B cell (primary cell): ENCODE measurements around the gene RNF34.
"Not testable (repeated sequence)": the region's sequence is repeated elsewhere in the genome, so short reads cannot be mapped to it uniquely, and the experiment has no call there.

ENCODE experiments used
- EZH2 ChIP-seq: IDR thresholded peaks from 2 replicates; pipeline ENCODE4 v1.6.1; 2012; ENCODE audit warnings: borderline replicate concordance, low read depth, mild to moderate bottlenecking, moderate library complexity, low read length; ENCODE audit not compliant: insufficient read depth, poor library complexity, severe bottlenecking
- TF ChIP-seq, protein P1 (sequence below): fragments of 200-600 bp; IDR thresholded peaks from one replicate; pipeline ENCODE4 v1.8.0; 2022; ENCODE audit warnings: antibody characterized with exemption, mild to moderate bottlenecking

- TF ChIP-seq, protein P1, sequence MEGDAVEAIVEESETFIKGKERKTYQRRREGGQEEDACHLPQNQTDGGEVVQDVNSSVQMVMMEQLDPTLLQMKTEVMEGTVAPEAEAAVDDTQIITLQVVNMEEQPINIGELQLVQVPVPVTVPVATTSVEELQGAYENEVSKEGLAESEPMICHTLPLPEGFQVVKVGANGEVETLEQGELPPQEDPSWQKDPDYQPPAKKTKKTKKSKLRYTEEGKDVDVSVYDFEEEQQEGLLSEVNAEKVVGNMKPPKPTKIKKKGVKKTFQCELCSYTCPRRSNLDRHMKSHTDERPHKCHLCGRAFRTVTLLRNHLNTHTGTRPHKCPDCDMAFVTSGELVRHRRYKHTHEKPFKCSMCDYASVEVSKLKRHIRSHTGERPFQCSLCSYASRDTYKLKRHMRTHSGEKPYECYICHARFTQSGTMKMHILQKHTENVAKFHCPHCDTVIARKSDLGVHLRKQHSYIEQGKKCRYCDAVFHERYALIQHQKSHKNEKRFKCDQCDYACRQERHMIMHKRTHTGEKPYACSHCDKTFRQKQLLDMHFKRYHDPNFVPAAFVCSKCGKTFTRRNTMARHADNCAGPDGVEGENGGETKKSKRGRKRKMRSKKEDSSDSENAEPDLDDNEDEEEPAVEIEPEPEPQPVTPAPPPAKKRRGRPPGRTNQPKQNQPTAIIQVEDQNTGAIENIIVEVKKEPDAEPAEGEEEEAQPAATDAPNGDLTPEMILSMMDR = not testable (repeated sequence)
- not testable (repeated sequence) for TF ChIP-seq EZH2
These were observed 24.9 kb upstream of the RNF34 start for GRCh38 chr12:121374945-121375584.
